GM23338 (cell line): ENCODE results near the gene APOBEC4. TPM values are rescaled to one million over a fixed set of nuclear protein-coding genes. Genes with fewer than 3 reads are reported as not detected.

Experiments used
- ATAC-seq: fragments of 200-7000 bp; cut with Tn5 transposase; 3 replicates; pipeline ENCODE4 v1.9.1; 2020
- DNase-seq: peaks from one replicate; pipeline ENCODE4 v3.0.0-alpha.2; 2015; ENCODE audit warnings: low spot score
- H2AFZ ChIP-seq: fragments of 200-600 bp; sonication (generic); 2 replicates; pipeline ENCODE4 v1.8.0; 2016; ENCODE audit warnings: antibody characterized with exemption, mild to moderate bottlenecking, moderate library complexity
- H3F3A ChIP-seq: fragments of 200-600 bp; sonication (generic); replicated peaks from 2 replicates; pipeline ENCODE4 v1.8.0; 2017; ENCODE audit warnings: antibody characterized with exemption, mixed run types, low read depth
- H3K27ac ChIP-seq: fragments of 200-600 bp; sonication (generic); 2 replicates; pipeline ENCODE4 v1.6.1; 2016; ENCODE audit warnings: low read depth
- H3K27me3 ChIP-seq: fragments of 200-600 bp; sonication (generic); 2 replicates; pipeline ENCODE4 v1.8.0; 2016; ENCODE audit warnings: mild to moderate bottlenecking, mixed run types, moderate library complexity; ENCODE audit not compliant: insufficient read depth
- H3K36me3 ChIP-seq: fragments of 200-600 bp; sonication (generic); 2 replicates; pipeline ENCODE4 v1.8.0; 2016; ENCODE audit warnings: mild to moderate bottlenecking; ENCODE audit not compliant: insufficient read depth
- H3K4me1 ChIP-seq: fragments of 200-600 bp; sonication (generic); 2 replicates; pipeline ENCODE4 v1.8.0; 2016; ENCODE audit warnings: mild to moderate bottlenecking, moderate library complexity; ENCODE audit not compliant: insufficient read depth
- H3K4me2 ChIP-seq: fragments of 200-600 bp; sonication (generic); 2 replicates; pipeline ENCODE4 v1.7.1; 2017; ENCODE audit warnings: mixed run types
- H3K4me3 ChIP-seq: fragments of 200-600 bp; sonication (generic); 2 replicates; pipeline ENCODE4 v1.6.1; 2016; ENCODE audit warnings: mixed run types
- H3K79me2 ChIP-seq: fragments of 200-600 bp; sonication (generic); replicated peaks from 2 replicates; pipeline ENCODE4 v1.8.0; 2017; ENCODE audit warnings: mild to moderate bottlenecking; ENCODE audit not compliant: insufficient read depth
- H3K9me2 ChIP-seq: fragments of 200-600 bp; sonication (generic); 2 replicates; pipeline ENCODE4 v1.8.0; 2017; ENCODE audit not compliant: insufficient read depth
- H4K20me1 ChIP-seq: fragments of 200-600 bp; sonication (generic); replicated peaks from 2 replicates; pipeline ENCODE4 v1.8.0; 2017; ENCODE audit warnings: mild to moderate bottlenecking; ENCODE audit not compliant: insufficient read depth
- H3K27ac Mint-ChIP-seq: 2 replicates; pipeline ENCODE4 v1.8.0; 2020; ENCODE audit warnings: inconsistent platforms, mild to moderate bottlenecking, moderate library complexity, mixed read lengths
- H3K27me3 Mint-ChIP-seq: 3 replicates; pipeline ENCODE4 v1.8.0; 2022; ENCODE audit warnings: low read depth, mild to moderate bottlenecking, moderate library complexity, mixed read lengths, inconsistent platforms; ENCODE audit not compliant: insufficient read depth, poor library complexity
- H3K36me3 Mint-ChIP-seq: 3 replicates; pipeline ENCODE4 v1.8.0; 2021; ENCODE audit warnings: low read depth, mild to moderate bottlenecking, inconsistent platforms, moderate library complexity, mixed read lengths
- H3K4me1 Mint-ChIP-seq: 3 replicates; pipeline ENCODE4 v1.8.0; 2020; ENCODE audit warnings: mild to moderate bottlenecking, inconsistent platforms, mixed read lengths
- H3K4me3 Mint-ChIP-seq: 3 replicates; pipeline ENCODE4 v1.8.0; 2021; ENCODE audit warnings: moderate library complexity, mild to moderate bottlenecking, inconsistent platforms, mixed read lengths
- H3K9me3 Mint-ChIP-seq: 3 replicates; pipeline ENCODE4 v1.8.0; 2020; ENCODE audit warnings: moderate library complexity, mild to moderate bottlenecking, inconsistent platforms, mixed read lengths
- CREB1 ChIP-seq: fragments of 250-450 bp; sonication (Bioruptor Pico); IDR thresholded peaks from 2 replicates; pipeline ENCODE4 v1.5.0; 2020; ENCODE audit warnings: low read depth, mild to moderate bottlenecking, moderate library complexity
- EZH2 ChIP-seq: fragments of 200-600 bp; sonication (generic); IDR thresholded peaks from one replicate; pipeline ENCODE4 v1.8.0; 2017; ENCODE audit warnings: antibody characterized with exemption, mild to moderate bottlenecking, low read depth; ENCODE audit not compliant: unreplicated experiment
- EZH2phosphoT487 ChIP-seq: fragments of 200-600 bp; sonication (generic); IDR thresholded peaks from one replicate; pipeline ENCODE4 v1.8.1; 2018; ENCODE audit warnings: antibody characterized with exemption; ENCODE audit not compliant: unreplicated experiment
- JUNB ChIP-seq: IDR thresholded peaks from one replicate; pipeline ENCODE4 v1.6.1; 2016; ENCODE audit warnings: antibody characterized with exemption; ENCODE audit not compliant: unreplicated experiment
- NANOG ChIP-seq: IDR thresholded peaks from 2 replicates; pipeline ENCODE4 v1.6.1; 2016; ENCODE audit warnings: antibody characterized with exemption, borderline replicate concordance
- POLR2AphosphoS5 ChIP-seq: IDR thresholded peaks from 2 replicates; pipeline ENCODE4 v1.6.1; 2016; ENCODE audit warnings: antibody characterized with exemption, low read depth
- STAT1 ChIP-seq: IDR thresholded peaks from one replicate; pipeline ENCODE4 v1.6.1; 2016; ENCODE audit warnings: antibody characterized with exemption; ENCODE audit not compliant: unreplicated experiment
- ZNF114 ChIP-seq: fragments of 250-450 bp; sonication (Bioruptor Pico); IDR thresholded peaks from 2 replicates; pipeline ENCODE4 v1.5.0; 2020; ENCODE audit warnings: mild to moderate bottlenecking, moderate library complexity
- ZNF331 ChIP-seq: fragments of 250-450 bp; sonication (Bioruptor Pico); IDR thresholded peaks from 2 replicates; pipeline ENCODE4 v1.5.0; 2020; ENCODE audit warnings: low read depth, mild to moderate bottlenecking, moderate library complexity
- polyA plus RNA-seq: library from polyadenylated mRNA; unstranded; fragments of >200 nt; fragmentation: Nextera tagmentation; extraction: Ambion mirVana; gene quantifications from 2 replicates; pipeline ENCODE4 v1.2.1, GENCODE V29; 2016
- total RNA-seq: library from RNA; depleted of rRNA; stranded (reverse); fragments of >200 nt; shearing (Covaris generic); gene quantifications from 2 replicates; pipeline ENCODE4 v1.2.3, GENCODE V29; 2014
- TF ChIP-seq, protein P1 (sequence below), 2 experiments: fragments of 200-600 bp in 1 of 2; sonication (generic) in 1 of 2; conservative IDR thresholded peaks; 2 replicates each; pipeline versions ENCODE4 v1.5.1 to v1.6.1; 2016 to 2017; ENCODE audit warnings: antibody characterized with exemption in 2 of 2, low read depth in 2 of 2, mild to moderate bottlenecking in 2 of 2, moderate library complexity in 1 of 2
- TF ChIP-seq, protein P2 (sequence below): IDR thresholded peaks from 2 replicates; pipeline ENCODE4 v1.6.1; 2016; ENCODE audit warnings: antibody characterized with exemption
- TF ChIP-seq, protein P3 (sequence below): fragments of 250-450 bp; sonication (Bioruptor Pico); IDR thresholded peaks from 2 replicates; pipeline ENCODE4 v1.5.0; 2020; ENCODE audit warnings: mild to moderate bottlenecking, moderate library complexity
- TF ChIP-seq, protein P4 (sequence below): IDR thresholded peaks from one replicate; pipeline ENCODE4 v1.6.1; 2018; ENCODE audit warnings: antibody characterized with exemption; ENCODE audit not compliant: unreplicated experiment

Gene APOBEC4
- total and polyA plus RNA-seq, 2 experiments from 2014 or later = 0.10 TPM; not detected in 1

DNA sequence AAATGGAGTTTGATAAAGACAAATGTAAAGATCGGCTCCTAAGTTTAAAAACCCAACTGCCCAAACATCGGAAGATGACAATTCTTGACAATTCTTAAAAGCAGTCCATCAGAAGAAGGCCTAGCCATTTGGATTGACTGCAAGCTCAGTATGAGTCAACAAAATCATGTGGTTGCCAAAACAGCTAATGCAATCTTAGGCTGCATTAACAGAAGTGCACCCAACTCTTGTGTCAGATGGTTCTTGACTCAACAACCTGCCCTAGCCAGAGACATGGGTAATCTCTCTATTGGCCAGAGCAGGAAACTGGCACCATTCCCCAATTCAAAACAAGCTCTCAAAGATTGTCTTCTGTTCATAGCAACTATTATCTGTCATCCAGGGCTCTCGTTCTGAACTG, 53.0 kb downstream of the APOBEC4 start:
- Histone ChIP-seq H3F3A (no peaks in the 10 kb centered on the region), H3K9me2 (0 out of 2 replicates have a peak, but pooled peaks cover 8% of the 10 kb centered on the region), H3K27ac (no peak overlapping the region), H3K4me1 (no peaks in the 10 kb centered on the region), H2AFZ (no peak overlapping the region), H4K20me1 (no peaks in the 10 kb centered on the region), H3K4me2 (no peak overlapping the region), H3K79me2 (no peaks in the 10 kb centered on the region), H3K27me3 (no peaks in the 10 kb centered on the region), H3K4me3 (no peak overlapping the region), H3K36me3 (no peaks in the 10 kb centered on the region)
- no peak for TF ChIP-seq EZH2
- TF ChIP-seq CREB1 (CRISPR knock-in tag) = no peak
- no peak for TF ChIP-seq ZNF114 (CRISPR knock-in tag)
- TF ChIP-seq, protein P1, sequence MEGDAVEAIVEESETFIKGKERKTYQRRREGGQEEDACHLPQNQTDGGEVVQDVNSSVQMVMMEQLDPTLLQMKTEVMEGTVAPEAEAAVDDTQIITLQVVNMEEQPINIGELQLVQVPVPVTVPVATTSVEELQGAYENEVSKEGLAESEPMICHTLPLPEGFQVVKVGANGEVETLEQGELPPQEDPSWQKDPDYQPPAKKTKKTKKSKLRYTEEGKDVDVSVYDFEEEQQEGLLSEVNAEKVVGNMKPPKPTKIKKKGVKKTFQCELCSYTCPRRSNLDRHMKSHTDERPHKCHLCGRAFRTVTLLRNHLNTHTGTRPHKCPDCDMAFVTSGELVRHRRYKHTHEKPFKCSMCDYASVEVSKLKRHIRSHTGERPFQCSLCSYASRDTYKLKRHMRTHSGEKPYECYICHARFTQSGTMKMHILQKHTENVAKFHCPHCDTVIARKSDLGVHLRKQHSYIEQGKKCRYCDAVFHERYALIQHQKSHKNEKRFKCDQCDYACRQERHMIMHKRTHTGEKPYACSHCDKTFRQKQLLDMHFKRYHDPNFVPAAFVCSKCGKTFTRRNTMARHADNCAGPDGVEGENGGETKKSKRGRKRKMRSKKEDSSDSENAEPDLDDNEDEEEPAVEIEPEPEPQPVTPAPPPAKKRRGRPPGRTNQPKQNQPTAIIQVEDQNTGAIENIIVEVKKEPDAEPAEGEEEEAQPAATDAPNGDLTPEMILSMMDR (conservative IDR thresholded peaks at IDR 0.05; ENCODE audit: low read depth in 2 of 2) = no peak
- TF ChIP-seq, protein P2, sequence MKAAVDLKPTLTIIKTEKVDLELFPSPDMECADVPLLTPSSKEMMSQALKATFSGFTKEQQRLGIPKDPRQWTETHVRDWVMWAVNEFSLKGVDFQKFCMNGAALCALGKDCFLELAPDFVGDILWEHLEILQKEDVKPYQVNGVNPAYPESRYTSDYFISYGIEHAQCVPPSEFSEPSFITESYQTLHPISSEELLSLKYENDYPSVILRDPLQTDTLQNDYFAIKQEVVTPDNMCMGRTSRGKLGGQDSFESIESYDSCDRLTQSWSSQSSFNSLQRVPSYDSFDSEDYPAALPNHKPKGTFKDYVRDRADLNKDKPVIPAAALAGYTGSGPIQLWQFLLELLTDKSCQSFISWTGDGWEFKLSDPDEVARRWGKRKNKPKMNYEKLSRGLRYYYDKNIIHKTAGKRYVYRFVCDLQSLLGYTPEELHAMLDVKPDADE = no peak
- no peak for TF ChIP-seq JUNB
- TF ChIP-seq, protein P3, sequence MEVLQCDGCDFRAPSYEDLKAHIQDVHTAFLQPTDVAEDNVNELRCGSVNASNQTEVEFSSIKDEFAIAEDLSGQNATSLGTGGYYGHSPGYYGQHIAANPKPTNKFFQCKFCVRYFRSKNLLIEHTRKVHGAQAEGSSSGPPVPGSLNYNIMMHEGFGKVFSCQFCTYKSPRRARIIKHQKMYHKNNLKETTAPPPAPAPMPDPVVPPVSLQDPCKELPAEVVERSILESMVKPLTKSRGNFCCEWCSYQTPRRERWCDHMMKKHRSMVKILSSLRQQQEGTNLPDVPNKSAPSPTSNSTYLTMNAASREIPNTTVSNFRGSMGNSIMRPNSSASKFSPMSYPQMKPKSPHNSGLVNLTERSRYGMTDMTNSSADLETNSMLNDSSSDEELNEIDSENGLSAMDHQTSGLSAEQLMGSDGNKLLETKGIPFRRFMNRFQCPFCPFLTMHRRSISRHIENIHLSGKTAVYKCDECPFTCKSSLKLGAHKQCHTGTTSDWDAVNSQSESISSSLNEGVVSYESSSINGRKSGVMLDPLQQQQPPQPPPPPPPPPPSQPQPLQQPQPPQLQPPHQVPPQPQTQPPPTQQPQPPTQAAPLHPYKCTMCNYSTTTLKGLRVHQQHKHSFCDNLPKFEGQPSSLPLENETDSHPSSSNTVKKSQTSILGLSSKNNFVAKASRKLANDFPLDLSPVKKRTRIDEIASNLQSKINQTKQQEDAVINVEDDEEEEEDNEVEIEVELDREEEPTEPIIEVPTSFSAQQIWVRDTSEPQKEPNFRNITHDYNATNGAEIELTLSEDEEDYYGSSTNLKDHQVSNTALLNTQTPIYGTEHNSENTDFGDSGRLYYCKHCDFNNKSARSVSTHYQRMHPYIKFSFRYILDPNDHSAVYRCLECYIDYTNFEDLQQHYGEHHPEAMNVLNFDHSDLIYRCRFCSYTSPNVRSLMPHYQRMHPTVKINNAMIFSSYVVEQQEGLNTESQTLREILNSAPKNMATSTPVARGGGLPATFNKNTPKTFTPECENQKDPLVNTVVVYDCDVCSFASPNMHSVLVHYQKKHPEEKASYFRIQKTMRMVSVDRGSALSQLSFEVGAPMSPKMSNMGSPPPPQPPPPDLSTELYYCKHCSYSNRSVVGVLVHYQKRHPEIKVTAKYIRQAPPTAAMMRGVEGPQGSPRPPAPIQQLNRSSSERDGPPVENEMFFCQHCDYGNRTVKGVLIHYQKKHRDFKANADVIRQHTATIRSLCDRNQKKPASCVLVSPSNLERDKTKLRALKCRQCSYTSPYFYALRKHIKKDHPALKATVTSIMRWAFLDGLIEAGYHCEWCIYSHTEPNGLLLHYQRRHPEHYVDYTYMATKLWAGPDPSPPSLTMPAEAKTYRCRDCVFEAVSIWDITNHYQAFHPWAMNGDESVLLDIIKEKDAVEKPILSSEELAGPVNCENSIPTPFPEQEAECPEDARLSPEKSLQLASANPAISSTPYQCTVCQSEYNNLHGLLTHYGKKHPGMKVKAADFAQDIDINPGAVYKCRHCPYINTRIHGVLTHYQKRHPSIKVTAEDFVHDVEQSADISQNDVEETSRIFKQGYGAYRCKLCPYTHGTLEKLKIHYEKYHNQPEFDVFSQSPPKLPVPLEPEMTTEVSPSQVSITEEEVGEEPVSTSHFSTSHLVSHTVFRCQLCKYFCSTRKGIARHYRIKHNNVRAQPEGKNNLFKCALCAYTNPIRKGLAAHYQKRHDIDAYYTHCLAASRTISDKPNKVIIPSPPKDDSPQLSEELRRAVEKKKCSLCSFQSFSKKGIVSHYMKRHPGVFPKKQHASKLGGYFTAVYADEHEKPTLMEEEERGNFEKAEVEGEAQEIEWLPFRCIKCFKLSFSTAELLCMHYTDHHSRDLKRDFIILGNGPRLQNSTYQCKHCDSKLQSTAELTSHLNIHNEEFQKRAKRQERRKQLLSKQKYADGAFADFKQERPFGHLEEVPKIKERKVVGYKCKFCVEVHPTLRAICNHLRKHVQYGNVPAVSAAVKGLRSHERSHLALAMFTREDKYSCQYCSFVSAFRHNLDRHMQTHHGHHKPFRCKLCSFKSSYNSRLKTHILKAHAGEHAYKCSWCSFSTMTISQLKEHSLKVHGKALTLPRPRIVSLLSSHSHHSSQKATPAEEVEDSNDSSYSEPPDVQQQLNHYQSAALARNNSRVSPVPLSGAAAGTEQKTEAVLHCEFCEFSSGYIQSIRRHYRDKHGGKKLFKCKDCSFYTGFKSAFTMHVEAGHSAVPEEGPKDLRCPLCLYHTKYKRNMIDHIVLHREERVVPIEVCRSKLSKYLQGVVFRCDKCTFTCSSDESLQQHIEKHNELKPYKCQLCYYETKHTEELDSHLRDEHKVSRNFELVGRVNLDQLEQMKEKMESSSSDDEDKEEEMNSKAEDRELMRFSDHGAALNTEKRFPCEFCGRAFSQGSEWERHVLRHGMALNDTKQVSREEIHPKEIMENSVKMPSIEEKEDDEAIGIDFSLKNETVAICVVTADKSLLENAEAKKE (CRISPR knock-in tag) = no peak
- no peak for TF ChIP-seq EZH2phosphoT487
- no peak for TF ChIP-seq NANOG
- TF ChIP-seq, protein P4, sequence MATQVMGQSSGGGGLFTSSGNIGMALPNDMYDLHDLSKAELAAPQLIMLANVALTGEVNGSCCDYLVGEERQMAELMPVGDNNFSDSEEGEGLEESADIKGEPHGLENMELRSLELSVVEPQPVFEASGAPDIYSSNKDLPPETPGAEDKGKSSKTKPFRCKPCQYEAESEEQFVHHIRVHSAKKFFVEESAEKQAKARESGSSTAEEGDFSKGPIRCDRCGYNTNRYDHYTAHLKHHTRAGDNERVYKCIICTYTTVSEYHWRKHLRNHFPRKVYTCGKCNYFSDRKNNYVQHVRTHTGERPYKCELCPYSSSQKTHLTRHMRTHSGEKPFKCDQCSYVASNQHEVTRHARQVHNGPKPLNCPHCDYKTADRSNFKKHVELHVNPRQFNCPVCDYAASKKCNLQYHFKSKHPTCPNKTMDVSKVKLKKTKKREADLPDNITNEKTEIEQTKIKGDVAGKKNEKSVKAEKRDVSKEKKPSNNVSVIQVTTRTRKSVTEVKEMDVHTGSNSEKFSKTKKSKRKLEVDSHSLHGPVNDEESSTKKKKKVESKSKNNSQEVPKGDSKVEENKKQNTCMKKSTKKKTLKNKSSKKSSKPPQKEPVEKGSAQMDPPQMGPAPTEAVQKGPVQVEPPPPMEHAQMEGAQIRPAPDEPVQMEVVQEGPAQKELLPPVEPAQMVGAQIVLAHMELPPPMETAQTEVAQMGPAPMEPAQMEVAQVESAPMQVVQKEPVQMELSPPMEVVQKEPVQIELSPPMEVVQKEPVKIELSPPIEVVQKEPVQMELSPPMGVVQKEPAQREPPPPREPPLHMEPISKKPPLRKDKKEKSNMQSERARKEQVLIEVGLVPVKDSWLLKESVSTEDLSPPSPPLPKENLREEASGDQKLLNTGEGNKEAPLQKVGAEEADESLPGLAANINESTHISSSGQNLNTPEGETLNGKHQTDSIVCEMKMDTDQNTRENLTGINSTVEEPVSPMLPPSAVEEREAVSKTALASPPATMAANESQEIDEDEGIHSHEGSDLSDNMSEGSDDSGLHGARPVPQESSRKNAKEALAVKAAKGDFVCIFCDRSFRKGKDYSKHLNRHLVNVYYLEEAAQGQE = no peak
- TF ChIP-seq ZNF331 (CRISPR knock-in tag) = no peak
- TF ChIP-seq STAT1 = no peak
- TF ChIP-seq POLR2AphosphoS5 = no peak
- H3K4me3 Mint-ChIP-seq = no peak overlapping the region
- ATAC-seq = no peak
- no peaks in the 10 kb centered on the region for H3K36me3 Mint-ChIP-seq
- no peak overlapping the region for H3K27ac Mint-ChIP-seq
- no peaks in the 10 kb centered on the region for H3K4me1 Mint-ChIP-seq
- H3K9me3 Mint-ChIP-seq = no peaks in the 10 kb centered on the region; the same call in 2 of the 3 replicates
- no peak for DNase-seq
- H3K27me3 Mint-ChIP-seq = peaks cover 4% of the 10 kb centered on the region
